Measurements from ENCODE around the gene LRRC14B.
"Not testable (repeated sequence)": the region's sequence is repeated elsewhere in the genome, so short reads cannot be mapped to it uniquely, and the experiment has no call there.

LRRC14B gene

GRCh38 chr5:192691-192969, 1.3 kb downstream of the LRRC14B start:
- DNase-seq (ENCODE audit: low spot score): no peak

GRCh38 chr5:192970-193831, 1.9 kb downstream of the LRRC14B start:
- DNase-seq (ENCODE audit: low spot score): no peak

- DNase-seq (ENCODE audit: low spot score): no peak
These were observed 2.8 kb downstream of the LRRC14B start for GRCh38 chr5:194102-194501.

GRCh38 chr5:194603-195209, 3.4 kb downstream of the LRRC14B start:
- no peak for DNase-seq (ENCODE audit: low spot score)

- DNase-seq (ENCODE audit: low spot score): no peak
These were observed 4.3 kb downstream of the LRRC14B start for GRCh38 chr5:195401-196160.

- DNase-seq (ENCODE audit: low spot score): no peak
These were observed 5.1 kb downstream of the LRRC14B start for GRCh38 chr5:196350-196749.

- not testable (repeated sequence) for DNase-seq (ENCODE audit: low spot score)
These were observed 5.7 kb downstream of the LRRC14B start for GRCh38 chr5:197031-197430.

GRCh38 chr5:197892-198489, 6.7 kb downstream of the LRRC14B start:
- no peak for DNase-seq (ENCODE audit: low spot score)

- no peak for DNase-seq (ENCODE audit: low spot score)
These were observed 7.4 kb downstream of the LRRC14B start for GRCh38 chr5:198516-199196.

GRCh38 chr5:199197-199949, 8.1 kb downstream of the LRRC14B start:
- no peak for DNase-seq (ENCODE audit: low spot score)

GRCh38 chr5:199950-200645, 8.8 kb downstream of the LRRC14B start:
- no peak for DNase-seq (ENCODE audit: low spot score)

GRCh38 chr5:200985-201384, 9.7 kb downstream of the LRRC14B start:
- no peak for DNase-seq (ENCODE audit: low spot score)

- DNase-seq (ENCODE audit: low spot score): no peak
These were observed 10.4 kb downstream of the LRRC14B start for GRCh38 chr5:201672-202071.

GRCh38 chr5:203246-203930, 12.1 kb downstream of the LRRC14B start:
- DNase-seq (ENCODE audit: low spot score): no peak

- no peak for DNase-seq (ENCODE audit: low spot score)
These were observed 12.7 kb downstream of the LRRC14B start for GRCh38 chr5:204001-204400.

- no peak for DNase-seq (ENCODE audit: low spot score)
These were observed 13.2 kb downstream of the LRRC14B start for GRCh38 chr5:204462-204861.

- no peak for DNase-seq (ENCODE audit: low spot score)
These were observed 13.8 kb downstream of the LRRC14B start for GRCh38 chr5:204966-205670.

GRCh38 chr5:206406-206805, 15.1 kb downstream of the LRRC14B start:
- no peak for DNase-seq (ENCODE audit: low spot score)

GRCh38 chr5:206927-207536, 15.7 kb downstream of the LRRC14B start:
- no peak for DNase-seq (ENCODE audit: low spot score)
